ENCODE data around the gene BCR. TPM values are rescaled to one million over a fixed set of nuclear protein-coding genes. Genes with fewer than 3 reads are reported as not detected.

Gene BCR
- total RNA-seq, 1 experiment from 2014 or later = 77.0 TPM

DNA sequence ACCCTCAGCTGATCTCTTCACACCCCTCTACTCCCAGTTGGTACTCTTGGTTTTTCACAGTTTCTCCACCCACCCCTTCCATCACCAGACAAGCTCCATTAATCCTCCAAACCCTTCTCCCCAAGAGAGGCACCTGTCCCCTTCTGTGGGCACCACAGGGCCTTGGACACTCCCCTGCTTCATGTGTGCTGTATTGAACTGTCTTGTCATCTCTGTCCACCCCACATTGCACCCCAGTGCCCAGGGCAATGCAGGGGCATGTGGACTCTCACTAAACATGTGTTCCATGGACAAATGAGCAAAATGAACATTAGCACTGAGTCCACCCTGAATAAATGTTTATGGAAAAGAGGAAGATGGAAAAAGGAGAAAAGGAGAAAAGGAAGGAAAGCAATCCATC is 181.4 kb downstream of the BCR start:
- no peak overlapping the region for H2BK120ac ChIP-seq (ENCODE audit: low read depth, low read length, poor library complexity, severe bottlenecking)
- Mint-ChIP-seq H3K27ac (no peak overlapping the region), H3K9me3 (peaks cover 7 to 11% of the 10 kb centered on the region in 2 experiments; a peak in 4 of 5 replicates), H3K4me3 (no peak overlapping the region), H3K27me3 (ENCODE audit: low read depth) (peaks cover 99% of the 10 kb centered on the region), H3K4me1 (peaks cover 11 to 19% of the 10 kb centered on the region in 2 experiments), H3K36me3 (ENCODE audit: insufficient read depth in 1 of 3, low read depth in 3 of 3) (no peaks in the 10 kb centered on the region; a peak in 1 of 7 replicates)
- peaks cover 68% of the 10 kb centered on the region for H3K27me3 ChIP-seq (ENCODE audit: insufficient read depth, low read length)
- no peak overlapping the region for H2BK20ac ChIP-seq (ENCODE audit: low read depth, low read length, poor library complexity, severe bottlenecking)
- H3K9me3 ChIP-seq (ENCODE audit: control insufficient read depth, low read depth, low read length) = no peaks in the 10 kb centered on the region
- H3K23ac ChIP-seq (ENCODE audit: insufficient read length, low read depth, low read length) = no peak overlapping the region
- no peaks in the 10 kb centered on the region for H3K23me2 ChIP-seq (ENCODE audit: insufficient read length, low read depth, low read length, poor library complexity, severe bottlenecking)
- H2AFZ ChIP-seq (ENCODE audit: low read length) = no peak overlapping the region
- no peak overlapping the region for H3K9ac ChIP-seq (ENCODE audit: extremely low read depth, insufficient read length, low read length)
- no peak overlapping the region for H2AK5ac ChIP-seq (ENCODE audit: insufficient read length, low read length)
- H3K4me2 ChIP-seq (ENCODE audit: insufficient read depth, insufficient read length, low read length) = no peak overlapping the region
- H3K56ac ChIP-seq (ENCODE audit: insufficient read length, low read depth, low read length) = no peak overlapping the region
- no peaks in the 10 kb centered on the region for H3K79me1 ChIP-seq (ENCODE audit: insufficient read depth, low read depth, low read length, poor library complexity, severe bottlenecking)
- no peak overlapping the region for H4K8ac ChIP-seq (replicated peaks; ENCODE audit: insufficient read length, low read depth, low read length)
- no peak overlapping the region for H3K18ac ChIP-seq (ENCODE audit: insufficient read length, low read depth, low read length)
- no peak overlapping the region for H3K27ac ChIP-seq (ENCODE audit: insufficient read length, low read depth, low read length)
- peaks cover 2% of the 10 kb centered on the region for H4K20me1 ChIP-seq (ENCODE audit: control insufficient read depth, insufficient read depth, insufficient read length)
- H2BK15ac ChIP-seq (ENCODE audit: low read depth, low read length) = no peak overlapping the region
- no peak overlapping the region for H3K14ac ChIP-seq (ENCODE audit: insufficient read depth, low read length)
- TF ChIP-seq, protein P1, sequence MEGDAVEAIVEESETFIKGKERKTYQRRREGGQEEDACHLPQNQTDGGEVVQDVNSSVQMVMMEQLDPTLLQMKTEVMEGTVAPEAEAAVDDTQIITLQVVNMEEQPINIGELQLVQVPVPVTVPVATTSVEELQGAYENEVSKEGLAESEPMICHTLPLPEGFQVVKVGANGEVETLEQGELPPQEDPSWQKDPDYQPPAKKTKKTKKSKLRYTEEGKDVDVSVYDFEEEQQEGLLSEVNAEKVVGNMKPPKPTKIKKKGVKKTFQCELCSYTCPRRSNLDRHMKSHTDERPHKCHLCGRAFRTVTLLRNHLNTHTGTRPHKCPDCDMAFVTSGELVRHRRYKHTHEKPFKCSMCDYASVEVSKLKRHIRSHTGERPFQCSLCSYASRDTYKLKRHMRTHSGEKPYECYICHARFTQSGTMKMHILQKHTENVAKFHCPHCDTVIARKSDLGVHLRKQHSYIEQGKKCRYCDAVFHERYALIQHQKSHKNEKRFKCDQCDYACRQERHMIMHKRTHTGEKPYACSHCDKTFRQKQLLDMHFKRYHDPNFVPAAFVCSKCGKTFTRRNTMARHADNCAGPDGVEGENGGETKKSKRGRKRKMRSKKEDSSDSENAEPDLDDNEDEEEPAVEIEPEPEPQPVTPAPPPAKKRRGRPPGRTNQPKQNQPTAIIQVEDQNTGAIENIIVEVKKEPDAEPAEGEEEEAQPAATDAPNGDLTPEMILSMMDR (conservative IDR thresholded peaks at IDR 0.05) = no peak
- DNase-seq = no peak
- H4K91ac ChIP-seq (ENCODE audit: insufficient read length, low read depth, low read length) = no peak overlapping the region
- no peak overlapping the region for H2BK12ac ChIP-seq (ENCODE audit: insufficient read length, low read depth, low read length)
- no peaks in the 10 kb centered on the region for H3K4me1 ChIP-seq (ENCODE audit: insufficient read depth, low read length)
- H3K4ac ChIP-seq (ENCODE audit: low read depth, low read length) = no peak overlapping the region
- no peaks in the 10 kb centered on the region for H3K79me2 ChIP-seq (ENCODE audit: insufficient read depth, low read length)
- no peak overlapping the region for H4K5ac ChIP-seq (ENCODE audit: insufficient read length, low read depth, low read length)
- no peak overlapping the region for H3T11ph ChIP-seq (ENCODE audit: low read length)
- H2BK5ac ChIP-seq (ENCODE audit: insufficient read length, low read length) = no peak overlapping the region
